HepG2 (cell line): ENCODE measurements around the gene PTRHD1. TPM values are rescaled to one million over a fixed set of nuclear protein-coding genes. Genes with fewer than 3 reads are reported as not detected.

Source experiments
- ATAC-seq: fragments of 200-7000 bp; cut with Tn5 transposase; 3 replicates; pipeline ENCODE4 v1.9.1; 2020; ENCODE audit warnings: mild to moderate bottlenecking, moderate library complexity
- BruUV-seq: library from RNA; stranded (reverse); fragments of 400-500 nt; replicated peaks from 2 replicates; lab custom pipeline; 2021; lab: Mats Ljungman, UMichigan
- CTCF ChIA-PET: fragments of 300-600 bp; formaldehyde crosslinking; extraction: SDS; loops from one replicate; lab custom pipeline; 2021; ENCODE audit warnings: low total read pairs, inconsistent platforms, low intra/inter-chr PET ratio; lab: Yijun Ruan, JAX
- POLR2A ChIA-PET: fragments of 350-600 bp; sonication (Branson Sonifier 250); formaldehyde crosslinking; loops from one replicate; lab custom pipeline; 2020; ENCODE audit warnings: antibody characterized with exemption, inconsistent platforms; lab: Yijun Ruan, JAX
- DNase-seq: peaks from one replicate; pipeline ENCODE4 v3.0.0-alpha.2; 2015; ENCODE audit warnings: low spot score
- FAIRE-seq: peaks from 3 replicates; lab custom pipeline; 2011; peaks lifted over from hg19 to GRCh38; lab: Jason Lieb, UNC
- H2AFZ ChIP-seq: one replicate; pipeline ENCODE4 v1.6.1; 2011; ENCODE audit warnings: low read length, inconsistent platforms
- H3K27ac ChIP-seq: fragments of 300-600 bp; 3 replicates; pipeline ENCODE4 v1.8.0; 2011; ENCODE audit warnings: mixed run types, mild to moderate bottlenecking, mixed read lengths, low read length, inconsistent platforms; ENCODE audit not compliant: insufficient read depth; ENCODE audit errors: extremely low read length
- H3K27me3 ChIP-seq, 2 experiments: fragments of 200-600 bp in 1 of 2; 2 replicates in 1 of 2; 3 replicates in 1 of 2; pipeline versions ENCODE4 v1.6.0 to v1.8.0; 2011; ENCODE audit warnings: low read length in 2 of 2, mild to moderate bottlenecking in 2 of 2, moderate library complexity in 2 of 2, inconsistent platforms in 1 of 2; ENCODE audit not compliant: insufficient read depth in 2 of 2, control insufficient read depth in 1 of 2
- H3K36me3 ChIP-seq, 2 experiments: fragments of 200-600 bp in 1 of 2; replicated peaks in 1 of 2; 2 replicates in 1 of 2; 3 replicates in 1 of 2; pipeline versions ENCODE4 v1.5.1 to v1.8.0; 2011; ENCODE audit warnings: low read length in 2 of 2, inconsistent platforms in 1 of 2; ENCODE audit not compliant: insufficient read depth in 2 of 2, control insufficient read depth in 1 of 2
- H3K4me1 ChIP-seq: 2 replicates; pipeline ENCODE4 v1.5.1; 2012; ENCODE audit warnings: low read length, inconsistent platforms; ENCODE audit not compliant: insufficient read depth
- H3K4me2 ChIP-seq: 2 replicates; pipeline ENCODE4 v1.6.0; 2011; ENCODE audit warnings: low read depth, low read length, inconsistent platforms
- H3K4me3 ChIP-seq, 3 experiments: fragments of 200-600 bp in 1 of 3; sonication (generic), shearing (Covaris generic) in 1 of 3; replicated peaks in 1 of 3; 2 replicates each; pipeline ENCODE4 v1.5.1; 2011 to 2016; ENCODE audit warnings: low read length in 3 of 3, inconsistent platforms in 2 of 3, low read depth in 2 of 3, mild to moderate bottlenecking in 2 of 3, control low read depth in 1 of 3, mixed read lengths in 1 of 3; ENCODE audit not compliant: insufficient read depth in 1 of 3
- H3K79me2 ChIP-seq: one replicate; pipeline ENCODE4 v1.6.1; 2011; ENCODE audit warnings: low read length, inconsistent platforms; ENCODE audit not compliant: insufficient read depth
- H3K9ac ChIP-seq: 2 replicates; pipeline ENCODE4 v1.6.0; 2011; ENCODE audit warnings: mild to moderate bottlenecking, low read depth, low read length, inconsistent platforms; ENCODE audit not compliant: insufficient read depth
- H3K9me3 ChIP-seq: 2 replicates; pipeline ENCODE4 v1.5.1; 2012; ENCODE audit warnings: mild to moderate bottlenecking, low read length
- H4K20me1 ChIP-seq: 2 replicates; pipeline ENCODE4 v1.6.0; 2011; ENCODE audit warnings: inconsistent platforms, mild to moderate bottlenecking, low read length, moderate library complexity; ENCODE audit not compliant: insufficient read depth
- ATF2 ChIP-seq: sonication (generic); formaldehyde crosslinking; IDR thresholded peaks from 2 replicates; pipeline ENCODE4 v1.4.0; 2020; ENCODE audit warnings: missing genetic modification reagents
- EHMT2 ChIP-seq: fragments of 200-600 bp; sonication (generic); IDR thresholded peaks from 2 replicates; pipeline ENCODE4 v1.7.0; 2017; ENCODE audit warnings: antibody characterized with exemption, low read depth, low read length, borderline replicate concordance
- HIVEP1 ChIP-seq: sonication (generic); formaldehyde crosslinking; IDR thresholded peaks from 2 replicates; pipeline ENCODE4 v1.4.0; 2020; ENCODE audit warnings: mild to moderate bottlenecking, missing genetic modification reagents
- KDM1A ChIP-seq: IDR thresholded peaks from 2 replicates; pipeline ENCODE4 v1.6.1; 2016; ENCODE audit warnings: missing compliant biosample characterization
- MATR3 ChIP-seq: sonication (generic); formaldehyde crosslinking; IDR thresholded peaks from 2 replicates; pipeline ENCODE4 v1.4.0; 2020; ENCODE audit warnings: missing genetic modification reagents
- MTF2 ChIP-seq: sonication (generic); formaldehyde crosslinking; IDR thresholded peaks from 2 replicates; pipeline ENCODE4 v1.5.0; 2020; ENCODE audit warnings: missing genetic modification reagents, borderline replicate concordance
- NCOA1 ChIP-seq: sonication (generic); formaldehyde crosslinking; IDR thresholded peaks from 2 replicates; pipeline ENCODE4 v1.9.0; 2021; ENCODE audit warnings: missing genetic modification reagents
- NFKB2 ChIP-seq: sonication (generic); formaldehyde crosslinking; IDR thresholded peaks from 2 replicates; pipeline ENCODE4 v1.4.0; 2020; ENCODE audit warnings: missing genetic modification reagents, borderline replicate concordance
- PBX3 ChIP-seq: sonication (generic); formaldehyde crosslinking; IDR thresholded peaks from 2 replicates; pipeline ENCODE4 v1.8.1; 2023; ENCODE audit warnings: missing genetic modification reagents, inconsistent platforms, borderline replicate concordance
- PHF8 ChIP-seq: sonication (generic); formaldehyde crosslinking; IDR thresholded peaks from 2 replicates; pipeline ENCODE4 v1.5.0; 2020; ENCODE audit warnings: missing genetic modification reagents
- PRMT3 ChIP-seq: sonication (generic); formaldehyde crosslinking; IDR thresholded peaks from 2 replicates; pipeline ENCODE4 v1.8.1; 2022; ENCODE audit warnings: low read depth, mild to moderate bottlenecking, moderate library complexity, missing genetic modification reagents, borderline replicate concordance
- SNRNP70 ChIP-seq: fragments of 200-400 bp; formaldehyde crosslinking; IDR thresholded peaks from 2 replicates; pipeline ENCODE4 v1.6.1; 2017; ENCODE audit warnings: mild to moderate bottlenecking, low read depth, low read length, moderate library complexity
- SP1 ChIP-seq, 2 experiments: fragments of 450-650 bp in 1 of 2; sonication (generic) in 1 of 2; formaldehyde crosslinking in 1 of 2; IDR thresholded peaks; 2 replicates each; pipeline versions ENCODE4 v1.4.0 to v1.6.1; 2016 to 2020; ENCODE audit warnings: missing genetic modification reagents in 1 of 2
- WIZ ChIP-seq: sonication (generic); formaldehyde crosslinking; IDR thresholded peaks from 2 replicates; pipeline ENCODE4 v1.5.1; 2020; ENCODE audit warnings: mild to moderate bottlenecking, missing genetic modification reagents
- ZBTB49 ChIP-seq: sonication (generic); formaldehyde crosslinking; IDR thresholded peaks from 2 replicates; pipeline ENCODE4 v1.4.0; 2020; ENCODE audit warnings: missing genetic modification reagents, borderline replicate concordance
- ZFAT ChIP-seq: sonication (generic); formaldehyde crosslinking; conservative IDR thresholded peaks from 2 replicates; pipeline ENCODE4 v1.8.1; 2023; ENCODE audit warnings: missing genetic modification reagents, inconsistent platforms
- ZNF354B ChIP-seq: sonication (generic); formaldehyde crosslinking; IDR thresholded peaks from 2 replicates; pipeline ENCODE4 v1.8.0; 2022; ENCODE audit warnings: mild to moderate bottlenecking, missing genetic modification reagents
- ZNF670 ChIP-seq: sonication (generic); formaldehyde crosslinking; IDR thresholded peaks from 2 replicates; pipeline ENCODE4 v1.8.0; 2022; ENCODE audit warnings: mild to moderate bottlenecking, missing genetic modification reagents, borderline replicate concordance
- ZNF713 ChIP-seq: sonication (generic); formaldehyde crosslinking; IDR thresholded peaks from 2 replicates; pipeline ENCODE4 v1.4.0; 2020; ENCODE audit warnings: mild to moderate bottlenecking, missing genetic modification reagents
- WGBS: methylation state at CpG from one replicate; pipeline ENCODE4 v1.1.6; 2017; ENCODE audit warnings: low lambda C conversion rate; 5-methylcytosine and 5-hydroxymethylcytosine counted together
- in situ Hi-C: cut with HindIII; loops from 2 replicates; pipeline ENCODE4 v1.10.0; 2017; ENCODE audit warnings: low pct_unique_long_range_greater_than_20kb; ENCODE audit not compliant: extremely low pct_ligation_motif_present
- intact Hi-C: fragments of 100-400 bp; cut with micrococcal nuclease; formaldehyde crosslinking; loops from one replicate; pipeline ENCODE4 v1.10.0; 2022; ENCODE audit not compliant: unreplicated experiment
- polyA plus RNA-seq, 8 experiments: library from polyadenylated mRNA; depleted of rRNA in 3 of 8; stranded (reverse) in 7 of 8; unstranded in 1 of 8; fragments of >200 nt; fragmentation: Illumina TruSeq in 4 of 8; extraction: Trizol in 4 of 8; gene quantifications; 2 replicates each; pipeline versions ENCODE4 v1.2.1 to v1.2.3, GENCODE V29; 2011 to 2016; ENCODE audit warnings: low read depth in 4 of 8, missing spikeins in 1 of 8, mixed read lengths in 1 of 8; ENCODE audit not compliant: insufficient read depth in 1 of 8
- total RNA-seq, 5 experiments: library from RNA; depleted of rRNA; stranded (reverse); fragments of >200 nt; fragmentation: Illumina TruSeq; extraction: Trizol; gene quantifications; 2 replicates each; pipeline ENCODE4 v1.2.3, GENCODE V29; 2016; ENCODE audit warnings: low read depth in 1 of 5

The PTRHD1 gene
- total and polyA plus RNA-seq, 2 of the 13 experiments (the other 11 are each of a cell fraction or from before 2014, with no cell fraction given), result 72.6 to 90.8 TPM

- H3K4me2 ChIP-seq, result no peak overlapping the region
- no peak overlapping the region for H3K4me3 ChIP-seq
- H3K36me3 ChIP-seq, result peaks cover 3 to 15% of the 10 kb centered on the region in 2 experiments; a peak in 1 of 5 replicates
- no peak overlapping the region for H3K9ac ChIP-seq
- 90% methylated on average over 5 of the region's 5 CpGs for WGBS
- in situ Hi-C loops, result no loop called here
- H3K27me3 ChIP-seq, result no peaks in the 10 kb centered on the region
- no TSS peak for BruUV-seq
- H2AFZ ChIP-seq, result no peak overlapping the region
- FAIRE-seq, result no peak
- H3K9me3 ChIP-seq, result no peaks in the 10 kb centered on the region
- no peak overlapping the region for H3K27ac ChIP-seq
- ATAC-seq, result no peak
- no peak for DNase-seq
- CTCF ChIA-PET, result no interaction called here
- TF ChIP-seq HIVEP1 (CRISPR knock-in tag), result no peak
- no peak for TF ChIP-seq ZNF354B
- TF ChIP-seq PRMT3 (CRISPR knock-in tag), result no peak
- TF ChIP-seq SP1 (IDR thresholded peaks at IDR 0.05), result no peak
- TF ChIP-seq SP1 (CRISPR knock-in tag; IDR thresholded peaks at IDR 0.05), result no peak
- TF ChIP-seq SNRNP70, result no peak
- TF ChIP-seq ZNF713 (CRISPR knock-in tag), result no peak
- no peak for TF ChIP-seq ZFAT
- no peak for TF ChIP-seq NFKB2 (CRISPR knock-in tag)
- TF ChIP-seq ZBTB49 (CRISPR knock-in tag), result no peak
- no peak for TF ChIP-seq PBX3
- no peak for TF ChIP-seq ATF2 (CRISPR knock-in tag)
- no peak for TF ChIP-seq KDM1A (CRISPR knock-in tag)
- no peak for TF ChIP-seq MATR3
- no peak for TF ChIP-seq WIZ (CRISPR knock-in tag)
- no peak for TF ChIP-seq MTF2 (CRISPR knock-in tag)
- TF ChIP-seq EHMT2, result no peak
- no peak for TF ChIP-seq ZNF670 (CRISPR knock-in tag)
- no peak for TF ChIP-seq NCOA1 (CRISPR knock-in tag)
- TF ChIP-seq PHF8 (CRISPR knock-in tag), result no peak
- TF ChIP-seq, all 625 proteins: peak for 0
- Histone ChIP-seq H3K79me2 (no peaks in the 10 kb centered on the region), H4K20me1 (no peaks in the 10 kb centered on the region), H3K4me1 (no peaks in the 10 kb centered on the region)
- POLR2A ChIA-PET, result no interaction called here
- intact Hi-C loops, result no loop called here
These were observed 31.3 kb downstream of the PTRHD1 start for GRCh38 chr2:24761866-24762265.
